ENCODE data around the gene GLO1.

The GLO1 gene

GRCh38 chr6:38738261-38738660, 35.3 kb upstream of the GLO1 start:
- H3K4me3 ChIP-seq (ENCODE audit: severe bottlenecking), result no peak overlapping the region
- no peaks in the 10 kb centered on the region for H3K9me3 ChIP-seq (ENCODE audit: severe bottlenecking)
- no peaks in the 10 kb centered on the region for H3K27me3 ChIP-seq (ENCODE audit: insufficient read depth, poor library complexity, severe bottlenecking)
- no peaks in the 10 kb centered on the region for H3K36me3 ChIP-seq (ENCODE audit: low read depth)
- ATAC-seq (ENCODE audit: low read depth), result no peak
- no peak for TF ChIP-seq CTCF (IDR thresholded peaks at IDR 0.05; ENCODE audit: poor library complexity, severe bottlenecking)
- DNase-seq (ENCODE audit: low spot score), result no peak
- H3K27ac ChIP-seq (ENCODE audit: poor library complexity, severe bottlenecking), result no peak overlapping the region
- H3K4me1 ChIP-seq (ENCODE audit: insufficient read depth, poor library complexity, severe bottlenecking), result no peaks in the 10 kb centered on the region

GRCh38 chr6:38736951-38737350, 34.0 kb upstream of the GLO1 start:
- no peak for ATAC-seq (ENCODE audit: low read depth)
- Histone ChIP-seq H3K36me3 (ENCODE audit: low read depth) (no peaks in the 10 kb centered on the region), H3K4me3 (ENCODE audit: severe bottlenecking) (no peak overlapping the region), H3K9me3 (ENCODE audit: severe bottlenecking) (no peaks in the 10 kb centered on the region), H3K27ac (ENCODE audit: poor library complexity, severe bottlenecking) (no peak overlapping the region), H3K27me3 (ENCODE audit: insufficient read depth, poor library complexity, severe bottlenecking) (no peaks in the 10 kb centered on the region), H3K4me1 (ENCODE audit: insufficient read depth, poor library complexity, severe bottlenecking) (no peaks in the 10 kb centered on the region)
- no peak for DNase-seq (ENCODE audit: low spot score)
- no peak for TF ChIP-seq CTCF (IDR thresholded peaks at IDR 0.05; ENCODE audit: poor library complexity, severe bottlenecking)

- no peaks in the 10 kb centered on the region for H3K9me3 ChIP-seq (ENCODE audit: severe bottlenecking)
- no peak overlapping the region for H3K27ac ChIP-seq (ENCODE audit: poor library complexity, severe bottlenecking)
- no peaks in the 10 kb centered on the region for H3K36me3 ChIP-seq (ENCODE audit: low read depth)
- no peak for ATAC-seq (ENCODE audit: low read depth)
- H3K4me1 ChIP-seq (ENCODE audit: insufficient read depth, poor library complexity, severe bottlenecking), result no peaks in the 10 kb centered on the region
- H3K4me3 ChIP-seq (ENCODE audit: severe bottlenecking), result no peak overlapping the region
- TF ChIP-seq CTCF (IDR thresholded peaks at IDR 0.05; ENCODE audit: poor library complexity, severe bottlenecking), result no peak
- no peaks in the 10 kb centered on the region for H3K27me3 ChIP-seq (ENCODE audit: insufficient read depth, poor library complexity, severe bottlenecking)
- DNase-seq (ENCODE audit: low spot score), result no peak
Observed at GRCh38 chr6:38730140-38730862, 27.4 kb upstream of the GLO1 start.

GRCh38 chr6:38728203-38728602, 25.3 kb upstream of the GLO1 start:
- no peak for ATAC-seq (ENCODE audit: low read depth)
- Histone ChIP-seq H3K27ac (ENCODE audit: poor library complexity, severe bottlenecking) (no peak overlapping the region), H3K27me3 (ENCODE audit: insufficient read depth, poor library complexity, severe bottlenecking) (no peaks in the 10 kb centered on the region), H3K36me3 (ENCODE audit: low read depth) (no peaks in the 10 kb centered on the region), H3K4me3 (ENCODE audit: severe bottlenecking) (no peak overlapping the region), H3K4me1 (ENCODE audit: insufficient read depth, poor library complexity, severe bottlenecking) (no peaks in the 10 kb centered on the region), H3K9me3 (ENCODE audit: severe bottlenecking) (no peaks in the 10 kb centered on the region)
- TF ChIP-seq CTCF (IDR thresholded peaks at IDR 0.05; ENCODE audit: poor library complexity, severe bottlenecking), result no peak
- DNase-seq (ENCODE audit: low spot score), result no peak

GRCh38 chr6:38725414-38726183, 22.7 kb upstream of the GLO1 start:
- Histone ChIP-seq H3K36me3 (ENCODE audit: low read depth) (no peaks in the 10 kb centered on the region), H3K9me3 (ENCODE audit: severe bottlenecking) (no peaks in the 10 kb centered on the region), H3K27ac (ENCODE audit: poor library complexity, severe bottlenecking) (no peak overlapping the region), H3K27me3 (ENCODE audit: insufficient read depth, poor library complexity, severe bottlenecking) (no peaks in the 10 kb centered on the region), H3K4me1 (ENCODE audit: insufficient read depth, poor library complexity, severe bottlenecking) (no peaks in the 10 kb centered on the region), H3K4me3 (ENCODE audit: severe bottlenecking) (no peak overlapping the region)
- TF ChIP-seq CTCF (IDR thresholded peaks at IDR 0.05; ENCODE audit: poor library complexity, severe bottlenecking), result no peak
- DNase-seq (ENCODE audit: low spot score), result no peak
- ATAC-seq (ENCODE audit: low read depth), result no peak
